Measurements from ENCODE around the gene DHX35.
"Not testable (repeated sequence)": the region's sequence is repeated elsewhere in the genome, so short reads cannot be mapped to it uniquely, and the experiment has no call there.

Gene DHX35

GRCh38 chr20:38952153-38952552 is 10.0 kb upstream of the DHX35 start:
- no peak for DNase-seq
- TF ChIP-seq POLR2A (IDR thresholded peaks at IDR 0.05; ENCODE audit: low read length) (no peak), GATA1 (IDR thresholded peaks at IDR 0.05; ENCODE audit: low read depth, low read length) (no peak)

GRCh38 chr20:38953630-38954340 is 8.4 kb upstream of the DHX35 start:
- no peak for DNase-seq
- TF ChIP-seq POLR2A (IDR thresholded peaks at IDR 0.05; ENCODE audit: low read length) (no peak), GATA1 (IDR thresholded peaks at IDR 0.05; ENCODE audit: low read depth, low read length) (no peak)

- TF ChIP-seq POLR2A (IDR thresholded peaks at IDR 0.05; ENCODE audit: low read length): no peak
- no peak for TF ChIP-seq GATA1 (IDR thresholded peaks at IDR 0.05; ENCODE audit: low read depth, low read length)
- peak; percentile 60 to 78 for DNase-seq
These were observed 4.8 kb upstream of the DHX35 start for GRCh38 chr20:38957235-38957876.

- DNase-seq: no peak
- TF ChIP-seq GATA1 (IDR thresholded peaks at IDR 0.05; ENCODE audit: low read depth, low read length) (no peak), POLR2A (IDR thresholded peaks at IDR 0.05; ENCODE audit: low read length) (no peak)
These were observed 4.1 kb upstream of the DHX35 start for GRCh38 chr20:38957915-38958485.

- DNase-seq: not testable (repeated sequence)
These were observed 1.9 kb upstream of the DHX35 start for GRCh38 chr20:38960187-38960687.

GRCh38 chr20:38961530-38962043 is 557 bp upstream of the DHX35 start:
- no peak for TF ChIP-seq POLR2A (IDR thresholded peaks at IDR 0.05; ENCODE audit: low read length)
- TF ChIP-seq GATA1 (IDR thresholded peaks at IDR 0.05; ENCODE audit: low read depth, low read length): no peak
- peak in 1 of 2 experiments; percentile 68 for DNase-seq

- DNase-seq: peak in 1 of 2 experiments; percentile 50
- no peak for TF ChIP-seq GATA1 (IDR thresholded peaks at IDR 0.05; ENCODE audit: low read depth, low read length)
- no peak for TF ChIP-seq POLR2A (IDR thresholded peaks at IDR 0.05; ENCODE audit: low read length)
These were observed 821 bp downstream of the DHX35 start for GRCh38 chr20:38962928-38963401.

- no peak for DNase-seq
- no peak for TF ChIP-seq GATA1 (IDR thresholded peaks at IDR 0.05; ENCODE audit: low read depth, low read length)
- no peak for TF ChIP-seq POLR2A (IDR thresholded peaks at IDR 0.05; ENCODE audit: low read length)
These were observed 1.6 kb downstream of the DHX35 start for GRCh38 chr20:38963745-38964144.

GRCh38 chr20:38965264-38965663 is 3.1 kb downstream of the DHX35 start:
- DNase-seq: no peak
- TF ChIP-seq POLR2A (IDR thresholded peaks at IDR 0.05; ENCODE audit: low read length): no peak
- no peak for TF ChIP-seq GATA1 (IDR thresholded peaks at IDR 0.05; ENCODE audit: low read depth, low read length)

GRCh38 chr20:38968090-38968489 is 5.9 kb downstream of the DHX35 start:
- no peak for DNase-seq
- TF ChIP-seq POLR2A (IDR thresholded peaks at IDR 0.05; ENCODE audit: low read length) (no peak), GATA1 (IDR thresholded peaks at IDR 0.05; ENCODE audit: low read depth, low read length) (no peak)

- DNase-seq: no peak
- TF ChIP-seq POLR2A (IDR thresholded peaks at IDR 0.05; ENCODE audit: low read length): no peak
- TF ChIP-seq GATA1 (IDR thresholded peaks at IDR 0.05; ENCODE audit: low read depth, low read length): no peak
These were observed 7.6 kb downstream of the DHX35 start for GRCh38 chr20:38969708-38970107.

- TF ChIP-seq POLR2A (IDR thresholded peaks at IDR 0.05; ENCODE audit: low read length): no peak
- no peak for TF ChIP-seq GATA1 (IDR thresholded peaks at IDR 0.05; ENCODE audit: low read depth, low read length)
These were observed 8.2 kb downstream of the DHX35 start for GRCh38 chr20:38970302-38970701.

GRCh38 chr20:38973107-38973506 is 11.0 kb downstream of the DHX35 start:
- DNase-seq: no peak
- TF ChIP-seq GATA1 (IDR thresholded peaks at IDR 0.05; ENCODE audit: low read depth, low read length) (no peak), POLR2A (IDR thresholded peaks at IDR 0.05; ENCODE audit: low read length) (no peak)

More at GRCh38 chr20:38970302-38970701, 8.2 kb downstream of the DHX35 start:
- no peak for DNase-seq

GRCh38 chr20:38973645-38974044 is 11.5 kb downstream of the DHX35 start:
- TF ChIP-seq POLR2A (IDR thresholded peaks at IDR 0.05; ENCODE audit: low read length): no peak
- TF ChIP-seq GATA1 (IDR thresholded peaks at IDR 0.05; ENCODE audit: low read depth, low read length): no peak
- no peak for DNase-seq
